GM23338 (cell line): Measurements from ENCODE around the gene C4BPA. TPM values are rescaled to one million over a fixed set of nuclear protein-coding genes. Genes with fewer than 3 reads are reported as not detected.

Experiments used
- ATAC-seq: fragments of 200-7000 bp; cut with Tn5 transposase; 3 replicates; pipeline ENCODE4 v1.9.1; 2020
- DNase-seq: peaks from one replicate; pipeline ENCODE4 v3.0.0-alpha.2; 2015; ENCODE audit warnings: low spot score
- H2AFZ ChIP-seq: fragments of 200-600 bp; sonication (generic); 2 replicates; pipeline ENCODE4 v1.8.0; 2016; ENCODE audit warnings: antibody characterized with exemption, mild to moderate bottlenecking, moderate library complexity
- H3F3A ChIP-seq: fragments of 200-600 bp; sonication (generic); replicated peaks from 2 replicates; pipeline ENCODE4 v1.8.0; 2017; ENCODE audit warnings: antibody characterized with exemption, mixed run types, low read depth
- H3K27ac ChIP-seq: fragments of 200-600 bp; sonication (generic); 2 replicates; pipeline ENCODE4 v1.6.1; 2016; ENCODE audit warnings: low read depth
- H3K27me3 ChIP-seq: fragments of 200-600 bp; sonication (generic); 2 replicates; pipeline ENCODE4 v1.8.0; 2016; ENCODE audit warnings: mild to moderate bottlenecking, mixed run types, moderate library complexity; ENCODE audit not compliant: insufficient read depth
- H3K36me3 ChIP-seq: fragments of 200-600 bp; sonication (generic); 2 replicates; pipeline ENCODE4 v1.8.0; 2016; ENCODE audit warnings: mild to moderate bottlenecking; ENCODE audit not compliant: insufficient read depth
- H3K4me1 ChIP-seq: fragments of 200-600 bp; sonication (generic); 2 replicates; pipeline ENCODE4 v1.8.0; 2016; ENCODE audit warnings: mild to moderate bottlenecking, moderate library complexity; ENCODE audit not compliant: insufficient read depth
- H3K4me2 ChIP-seq: fragments of 200-600 bp; sonication (generic); 2 replicates; pipeline ENCODE4 v1.7.1; 2017; ENCODE audit warnings: mixed run types
- H3K4me3 ChIP-seq: fragments of 200-600 bp; sonication (generic); 2 replicates; pipeline ENCODE4 v1.6.1; 2016; ENCODE audit warnings: mixed run types
- H3K79me2 ChIP-seq: fragments of 200-600 bp; sonication (generic); replicated peaks from 2 replicates; pipeline ENCODE4 v1.8.0; 2017; ENCODE audit warnings: mild to moderate bottlenecking; ENCODE audit not compliant: insufficient read depth
- H3K9me2 ChIP-seq: fragments of 200-600 bp; sonication (generic); 2 replicates; pipeline ENCODE4 v1.8.0; 2017; ENCODE audit not compliant: insufficient read depth
- H4K20me1 ChIP-seq: fragments of 200-600 bp; sonication (generic); replicated peaks from 2 replicates; pipeline ENCODE4 v1.8.0; 2017; ENCODE audit warnings: mild to moderate bottlenecking; ENCODE audit not compliant: insufficient read depth
- H3K27ac Mint-ChIP-seq: 2 replicates; pipeline ENCODE4 v1.8.0; 2020; ENCODE audit warnings: inconsistent platforms, mild to moderate bottlenecking, moderate library complexity, mixed read lengths
- H3K27me3 Mint-ChIP-seq: 3 replicates; pipeline ENCODE4 v1.8.0; 2022; ENCODE audit warnings: low read depth, mild to moderate bottlenecking, moderate library complexity, mixed read lengths, inconsistent platforms; ENCODE audit not compliant: insufficient read depth, poor library complexity
- H3K36me3 Mint-ChIP-seq: 3 replicates; pipeline ENCODE4 v1.8.0; 2021; ENCODE audit warnings: low read depth, mild to moderate bottlenecking, inconsistent platforms, moderate library complexity, mixed read lengths
- H3K4me1 Mint-ChIP-seq: 3 replicates; pipeline ENCODE4 v1.8.0; 2020; ENCODE audit warnings: mild to moderate bottlenecking, inconsistent platforms, mixed read lengths
- H3K4me3 Mint-ChIP-seq: 3 replicates; pipeline ENCODE4 v1.8.0; 2021; ENCODE audit warnings: moderate library complexity, mild to moderate bottlenecking, inconsistent platforms, mixed read lengths
- H3K9me3 Mint-ChIP-seq: 3 replicates; pipeline ENCODE4 v1.8.0; 2020; ENCODE audit warnings: moderate library complexity, mild to moderate bottlenecking, inconsistent platforms, mixed read lengths
- CTCF ChIP-seq, 2 experiments: fragments of 200-600 bp in 1 of 2; sonication (generic) in 1 of 2; conservative IDR thresholded peaks; 2 replicates each; pipeline versions ENCODE4 v1.5.1 to v1.6.1; 2016 to 2017; ENCODE audit warnings: antibody characterized with exemption in 2 of 2, low read depth in 2 of 2, mild to moderate bottlenecking in 2 of 2, moderate library complexity in 1 of 2
- NANOG ChIP-seq: IDR thresholded peaks from 2 replicates; pipeline ENCODE4 v1.6.1; 2016; ENCODE audit warnings: antibody characterized with exemption, borderline replicate concordance
- STAT1 ChIP-seq: IDR thresholded peaks from one replicate; pipeline ENCODE4 v1.6.1; 2016; ENCODE audit warnings: antibody characterized with exemption; ENCODE audit not compliant: unreplicated experiment
- ZNF114 ChIP-seq: fragments of 250-450 bp; sonication (Bioruptor Pico); IDR thresholded peaks from 2 replicates; pipeline ENCODE4 v1.5.0; 2020; ENCODE audit warnings: mild to moderate bottlenecking, moderate library complexity
- ZNF462 ChIP-seq: fragments of 250-450 bp; sonication (Bioruptor Pico); IDR thresholded peaks from 2 replicates; pipeline ENCODE4 v1.5.0; 2020; ENCODE audit warnings: mild to moderate bottlenecking, moderate library complexity
- polyA plus RNA-seq: library from polyadenylated mRNA; unstranded; fragments of >200 nt; fragmentation: Nextera tagmentation; extraction: Ambion mirVana; gene quantifications from 2 replicates; pipeline ENCODE4 v1.2.1, GENCODE V29; 2016
- total RNA-seq: library from RNA; depleted of rRNA; stranded (reverse); fragments of >200 nt; shearing (Covaris generic); gene quantifications from 2 replicates; pipeline ENCODE4 v1.2.3, GENCODE V29; 2014

C4BPA gene
- total and polyA plus RNA-seq, 2 experiments from 2014 or later: not detected

- no peaks in the 10 kb centered on the region for H3K9me2 ChIP-seq
- H3F3A ChIP-seq: no peaks in the 10 kb centered on the region
- H3K27me3 Mint-ChIP-seq: no peaks in the 10 kb centered on the region
- no peaks in the 10 kb centered on the region for H4K20me1 ChIP-seq
- H3K4me2 ChIP-seq: no peak overlapping the region
- H3K79me2 ChIP-seq: no peaks in the 10 kb centered on the region
- no peaks in the 10 kb centered on the region for H3K36me3 Mint-ChIP-seq
- H3K4me3 Mint-ChIP-seq: no peak overlapping the region
- H3K27ac ChIP-seq: no peak overlapping the region
- DNase-seq (peak; percentile 12), ATAC-seq (no peak)
- H3K9me3 Mint-ChIP-seq: no peaks in the 10 kb centered on the region
- H3K4me1 ChIP-seq: no peaks in the 10 kb centered on the region
- no peaks in the 10 kb centered on the region for H3K36me3 ChIP-seq
- H3K27me3 ChIP-seq: no peaks in the 10 kb centered on the region
- no peak overlapping the region for H2AFZ ChIP-seq
- H3K27ac Mint-ChIP-seq: no peak overlapping the region
- TF ChIP-seq STAT1 (no peak), NANOG (no peak), CTCF (conservative IDR thresholded peaks at IDR 0.05; ENCODE audit: low read depth in 2 of 2) (peak; percentile 30 to 65; a peak in 3 of 4 replicates), ZNF462 (CRISPR knock-in tag) (no peak), ZNF114 (CRISPR knock-in tag) (no peak)
- H3K4me3 ChIP-seq: no peak overlapping the region
- H3K4me1 Mint-ChIP-seq: peaks cover 3% of the 10 kb centered on the region; the same call in 1 of the 3 replicates
Measured at GRCh38 chr1:207181847-207182246, 77.8 kb downstream of the C4BPA start.
